COLO829 (cell line): Measurements from ENCODE around the gene NPM3.

Experiments used
- DNase-seq: peaks from one replicate; pipeline ENCODE4 v3.0.0; 2012; ENCODE audit warnings: low spot score

Gene NPM3

GRCh38 chr10:101774589-101775272, 8.5 kb downstream of the NPM3 start:
- DNase-seq: no peak

- no peak for DNase-seq
These were observed 9.2 kb downstream of the NPM3 start for GRCh38 chr10:101773923-101774588.

GRCh38 chr10:101772895-101773761, 10.1 kb downstream of the NPM3 start:
- DNase-seq: no peak

- no peak for DNase-seq
These were observed 11.0 kb downstream of the NPM3 start for GRCh38 chr10:101772017-101772894.

- no peak for DNase-seq
These were observed 11.9 kb downstream of the NPM3 start for GRCh38 chr10:101771380-101771779.

GRCh38 chr10:101770331-101771215, 12.7 kb downstream of the NPM3 start:
- DNase-seq: no peak

- DNase-seq: no peak
These were observed 13.6 kb downstream of the NPM3 start for GRCh38 chr10:101769541-101770180.

- no peak for DNase-seq
These were observed 14.5 kb downstream of the NPM3 start for GRCh38 chr10:101768791-101769170.

GRCh38 chr10:101767966-101768790, 15.1 kb downstream of the NPM3 start:
- DNase-seq: no peak

GRCh38 chr10:101767600-101767945, 15.7 kb downstream of the NPM3 start:
- no peak for DNase-seq

GRCh38 chr10:101766753-101767599, 16.3 kb downstream of the NPM3 start:
- DNase-seq: no peak

GRCh38 chr10:101766306-101766705, 16.9 kb downstream of the NPM3 start:
- DNase-seq: no peak

GRCh38 chr10:101763141-101763846, 20.0 kb downstream of the NPM3 start:
- DNase-seq: no peak

- DNase-seq: no peak
These were observed 20.5 kb downstream of the NPM3 start for GRCh38 chr10:101762736-101763135.

GRCh38 chr10:101761226-101761625, 22.0 kb downstream of the NPM3 start:
- no peak for DNase-seq

GRCh38 chr10:101760510-101760909, 22.7 kb downstream of the NPM3 start:
- no peak for DNase-seq

GRCh38 chr10:101759309-101760247, 23.7 kb downstream of the NPM3 start:
- DNase-seq: no peak
